Measurements from ENCODE around the gene STAT3. TPM values are rescaled to one million over a fixed set of nuclear protein-coding genes. Genes with fewer than 3 reads are reported as not detected.

The STAT3 gene
- total RNA-seq, 6 experiments from 2014 or later = 65.3 to 74.5 (median 68.8) TPM

DNA sequence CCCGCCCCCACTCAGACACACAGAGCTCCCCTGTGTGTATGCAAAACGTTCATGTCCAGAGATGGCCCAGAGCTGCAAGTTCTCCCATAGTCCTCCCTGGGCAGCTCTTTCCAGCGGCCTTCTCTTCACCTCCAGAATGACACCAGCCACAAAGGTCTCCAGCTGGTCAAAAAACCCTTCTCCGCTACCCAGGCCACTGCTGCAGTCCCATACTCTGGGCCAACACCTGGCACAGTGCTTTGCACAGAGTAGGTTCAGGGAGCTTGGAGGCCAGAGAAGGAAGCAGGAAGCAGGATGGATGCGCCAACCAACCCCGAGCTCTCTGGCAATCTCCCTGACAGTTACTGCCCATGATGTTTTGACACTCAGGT, 110.9 kb downstream of the STAT3 start:
- Mint-ChIP-seq H3K9me3 (no peaks in the 10 kb centered on the region), H3K4me1 (ENCODE audit: low read depth) (peaks cover 42% of the 10 kb centered on the region), H3K36me3 (ENCODE audit: low read depth) (no peaks in the 10 kb centered on the region), H3K4me3 (peak overlapping the region; percentile 85), H3K27me3 (ENCODE audit: insufficient read depth) (peaks cover 2% of the 10 kb centered on the region), H3K27ac (peak overlapping the region; percentile 70; the same call in 1 of the 2 replicates)
- TF ChIP-seq CTCF (IDR thresholded peaks at IDR 0.05) = no peak
- no peak for DNase-seq

DNA sequence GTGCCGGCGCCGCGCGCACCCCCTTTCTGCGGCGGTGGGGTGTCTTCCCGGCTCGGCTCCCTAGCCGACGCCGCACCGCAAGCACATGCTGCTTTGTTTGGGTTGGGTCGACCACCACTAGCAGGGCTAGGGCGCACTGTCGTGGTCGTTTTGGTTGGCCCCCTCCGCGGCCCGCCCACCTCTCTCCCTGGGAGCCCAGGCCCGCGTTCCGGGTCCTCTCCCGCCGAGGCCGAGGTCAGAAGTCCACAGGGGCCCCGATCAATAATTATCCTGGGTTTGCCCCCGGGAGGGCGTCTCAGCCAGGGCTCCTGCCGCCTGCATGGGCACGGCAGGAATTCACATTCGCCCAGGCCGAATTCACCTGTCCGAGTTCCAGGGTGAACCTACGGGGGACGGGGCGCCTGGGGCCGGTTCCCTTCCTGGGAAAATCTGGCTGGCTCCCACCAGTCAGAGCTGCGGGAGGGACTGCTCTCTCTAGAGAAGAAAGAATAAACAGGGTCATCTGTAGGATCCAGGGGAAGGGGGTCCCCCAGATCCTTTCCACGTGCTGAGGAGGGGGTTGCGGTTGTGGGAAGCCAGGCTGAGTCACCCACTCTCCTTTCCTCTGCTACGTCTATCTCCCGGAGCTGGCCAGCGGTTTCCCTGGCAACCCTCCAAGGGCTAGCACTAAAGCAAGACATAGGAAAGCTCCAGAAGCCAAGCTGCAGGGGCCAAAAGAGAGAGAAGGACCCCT, 111.5 kb downstream of the STAT3 start:
- peak overlapping the region; percentile 85 for H3K4me3 Mint-ChIP-seq
- H3K4me1 Mint-ChIP-seq (ENCODE audit: low read depth) = peaks cover 44% of the 10 kb centered on the region
- 0 out of 2 replicates have a peak, but pooled peaks have one; percentile 2 for TF ChIP-seq CTCF (IDR thresholded peaks at IDR 0.05)
- no peaks in the 10 kb centered on the region for H3K9me3 Mint-ChIP-seq
- peaks cover 2% of the 10 kb centered on the region for H3K27me3 Mint-ChIP-seq (ENCODE audit: insufficient read depth)
- no peaks in the 10 kb centered on the region for H3K36me3 Mint-ChIP-seq (ENCODE audit: low read depth)
- peak overlapping the region; percentile 70 for H3K27ac Mint-ChIP-seq
- peak; percentile 78 for DNase-seq

DNA sequence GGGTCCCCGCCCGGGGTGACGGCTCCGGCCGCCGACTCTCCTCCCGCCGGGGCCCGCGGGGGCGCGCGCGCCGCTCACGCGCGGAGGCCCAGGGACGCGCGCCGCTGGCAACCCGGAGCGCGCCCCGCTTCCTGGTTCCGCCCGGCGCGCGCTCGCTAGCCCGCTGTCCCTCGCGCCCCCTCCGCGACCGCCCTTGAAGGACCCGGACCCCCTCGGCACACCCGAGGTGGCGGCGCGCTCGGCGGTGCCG, 112.0 kb downstream of the STAT3 start, which contains the start of gene STAT5B:
Gene STAT5B, minus strand, starts transcription at position 33 of the 250 bp plus-strand sequence. CDS start 44,264 bp downstream, outside the sequence.
- H3K4me1 Mint-ChIP-seq (ENCODE audit: low read depth) = peaks cover 44% of the 10 kb centered on the region
- H3K27ac Mint-ChIP-seq = peak within 1 kb of the TSS; percentile 70
- peaks cover 2% of the 10 kb centered on the region for H3K27me3 Mint-ChIP-seq (ENCODE audit: insufficient read depth)
- no peaks in the 10 kb centered on the region for H3K36me3 Mint-ChIP-seq (ENCODE audit: low read depth)
- H3K4me3 Mint-ChIP-seq = peak within 1 kb of the TSS; percentile 93
- TF ChIP-seq CTCF (IDR thresholded peaks at IDR 0.05) = no peak
- no peak for DNase-seq
- no peaks in the 10 kb centered on the region for H3K9me3 Mint-ChIP-seq

GRCh38 chr17:42275527-42276358, 112.5 kb downstream of the STAT3 start:
- Mint-ChIP-seq H3K4me1 (ENCODE audit: low read depth) (peaks cover 47% of the 10 kb centered on the region), H3K9me3 (no peaks in the 10 kb centered on the region), H3K4me3 (peak overlapping the region; percentile 93), H3K27me3 (ENCODE audit: insufficient read depth) (peaks cover 2% of the 10 kb centered on the region), H3K27ac (peak overlapping the region; percentile 62), H3K36me3 (ENCODE audit: low read depth) (no peaks in the 10 kb centered on the region)
- no peak for DNase-seq
- 0 out of 2 replicates have a peak, but pooled peaks have one; percentile 3 for TF ChIP-seq CTCF (IDR thresholded peaks at IDR 0.05)

- H3K27ac Mint-ChIP-seq = peak overlapping the region; percentile 62
- DNase-seq = peak; percentile 13
- H3K4me1 Mint-ChIP-seq (ENCODE audit: low read depth) = peaks cover 55% of the 10 kb centered on the region
- H3K9me3 Mint-ChIP-seq = no peaks in the 10 kb centered on the region
- H3K36me3 Mint-ChIP-seq (ENCODE audit: low read depth) = no peaks in the 10 kb centered on the region
- TF ChIP-seq CTCF (IDR thresholded peaks at IDR 0.05) = no peak
- peak overlapping the region; percentile 93 for H3K4me3 Mint-ChIP-seq
- peaks cover 2% of the 10 kb centered on the region for H3K27me3 Mint-ChIP-seq (ENCODE audit: insufficient read depth)
These were observed 113.3 kb downstream of the STAT3 start for GRCh38 chr17:42274812-42275526.
